ENCODE data around the gene CCDC107.
A peak's percentile ranks its signal among the peaks of the same experiment; 100 is the strongest.

CCDC107 gene

GRCh38 chr9:35662437-35662836 lies 4.3 kb downstream of the CCDC107 start (continued):
- TF ChIP-seq, protein P1, sequence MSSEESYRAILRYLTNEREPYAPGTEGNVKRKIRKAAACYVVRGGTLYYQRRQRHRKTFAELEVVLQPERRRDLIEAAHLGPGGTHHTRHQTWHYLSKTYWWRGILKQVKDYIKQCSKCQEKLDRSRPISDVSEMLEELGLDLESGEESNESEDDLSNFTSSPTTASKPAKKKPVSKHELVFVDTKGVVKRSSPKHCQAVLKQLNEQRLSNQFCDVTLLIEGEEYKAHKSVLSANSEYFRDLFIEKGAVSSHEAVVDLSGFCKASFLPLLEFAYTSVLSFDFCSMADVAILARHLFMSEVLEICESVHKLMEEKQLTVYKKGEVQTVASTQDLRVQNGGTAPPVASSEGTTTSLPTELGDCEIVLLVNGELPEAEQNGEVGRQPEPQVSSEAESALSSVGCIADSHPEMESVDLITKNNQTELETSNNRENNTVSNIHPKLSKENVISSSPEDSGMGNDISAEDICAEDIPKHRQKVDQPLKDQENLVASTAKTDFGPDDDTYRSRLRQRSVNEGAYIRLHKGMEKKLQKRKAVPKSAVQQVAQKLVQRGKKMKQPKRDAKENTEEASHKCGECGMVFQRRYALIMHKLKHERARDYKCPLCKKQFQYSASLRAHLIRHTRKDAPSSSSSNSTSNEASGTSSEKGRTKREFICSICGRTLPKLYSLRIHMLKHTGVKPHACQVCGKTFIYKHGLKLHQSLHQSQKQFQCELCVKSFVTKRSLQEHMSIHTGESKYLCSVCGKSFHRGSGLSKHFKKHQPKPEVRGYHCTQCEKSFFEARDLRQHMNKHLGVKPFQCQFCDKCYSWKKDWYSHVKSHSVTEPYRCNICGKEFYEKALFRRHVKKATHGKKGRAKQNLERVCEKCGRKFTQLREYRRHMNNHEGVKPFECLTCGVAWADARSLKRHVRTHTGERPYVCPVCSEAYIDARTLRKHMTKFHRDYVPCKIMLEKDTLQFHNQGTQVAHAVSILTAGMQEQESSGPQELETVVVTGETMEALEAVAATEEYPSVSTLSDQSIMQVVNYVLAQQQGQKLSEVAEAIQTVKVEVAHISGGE (tag by site-specific recombination; conservative IDR thresholded peaks at IDR 0.05; ENCODE audit: low read depth), result no peak
- TF ChIP-seq ZBTB10 (tag by site-specific recombination; IDR thresholded peaks at IDR 0.05), result no peak
- no peak for TF ChIP-seq ZNF548 (tag by site-specific recombination; IDR thresholded peaks at IDR 0.05)
- TF ChIP-seq HOXD13 (CRISPR knock-in tag; IDR thresholded peaks at IDR 0.05; ENCODE audit: borderline replicate concordance), result no peak
- no peak for TF ChIP-seq PRDM1 (tag by site-specific recombination; IDR thresholded peaks at IDR 0.05)
- no peak for TF ChIP-seq PBX3 (CRISPR knock-in tag; IDR thresholded peaks at IDR 0.05)
- no peak for TF ChIP-seq ZNF280C (tag by site-specific recombination; IDR thresholded peaks at IDR 0.05)

DNA sequence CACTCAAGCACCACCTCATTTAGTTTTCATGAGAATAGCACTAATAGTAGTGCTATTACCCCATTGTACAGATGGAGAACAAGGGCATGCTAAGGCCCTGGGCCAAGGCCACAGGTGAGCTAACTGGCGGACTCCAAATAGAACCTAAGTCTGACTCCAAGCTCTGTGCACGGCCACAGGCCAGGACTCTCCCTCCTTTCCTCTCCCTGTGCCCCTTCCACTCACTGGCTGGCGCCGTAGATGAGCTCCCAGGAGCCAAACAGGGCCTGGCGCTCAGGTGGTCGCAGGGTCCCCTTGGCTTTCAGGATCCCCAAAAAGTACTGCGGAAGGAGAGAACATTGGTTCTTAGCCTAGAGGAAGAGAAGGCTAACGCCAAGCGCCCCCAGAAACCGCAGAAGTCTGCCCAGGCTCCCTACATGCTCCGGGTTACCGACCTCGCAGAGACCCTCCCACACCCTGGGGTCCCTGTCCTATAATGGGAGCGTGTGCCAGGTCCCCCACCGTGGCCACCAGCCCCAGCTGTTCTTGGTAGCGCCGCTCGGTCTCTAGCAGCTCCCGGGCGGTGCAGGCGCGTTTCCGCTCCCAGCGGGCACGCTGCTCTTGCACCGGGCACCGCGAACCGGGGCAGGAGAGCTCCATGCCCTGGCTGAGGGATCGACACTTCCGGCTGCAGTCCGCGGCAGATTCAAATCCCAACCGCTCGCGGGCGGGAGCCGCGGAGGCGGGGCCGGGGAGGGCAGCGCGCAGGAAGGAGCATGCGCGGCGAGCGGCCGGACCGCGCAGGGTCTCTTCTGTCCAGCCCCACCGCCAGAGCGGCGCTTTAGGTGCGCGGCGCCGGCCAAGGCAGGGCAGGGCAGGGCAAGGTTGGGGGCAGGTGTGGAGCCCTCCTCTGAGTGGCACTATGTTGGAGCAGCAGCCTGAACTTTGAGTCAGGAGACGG lies 6.7 kb downstream of the CCDC107 start, which contains the start of gene ARHGEF39:
TSS of gene ARHGEF39 (minus strand) at position 665 of the 940 bp plus-strand sequence. CDS start at position 639, 26 bp downstream.
- CTCF ChIA-PET, result interaction anchor here (0.5 to 14.5 kb wide), 15 partner anchors 9 to 1209 kb away, joined by 3 to 157 read pairs (median 5); partner anchors contain the start of genes CREB3 and TPM2
- H3K4me3 ChIP-seq (ENCODE audit: low read depth, low read length), result peak within 1 kb of the TSS; percentile 75
- no peaks in the 10 kb centered on the region for H3K4me1 ChIP-seq (ENCODE audit: control insufficient read depth, insufficient read depth, low read length)
- peak within 1 kb of the TSS; percentile 64; the same call in 1 of the 2 replicates for H3K27ac ChIP-seq (ENCODE audit: extremely low read depth, low read depth, low read length)
- H3K36me3 ChIP-seq (ENCODE audit: control insufficient read depth in 2 of 2, insufficient read depth in 1 of 2, low read length in 2 of 2), result peaks cover 5 to 40% of the 10 kb centered on the region in 2 experiments
- POLR2A ChIA-PET, result interaction anchor here (0.6 to 2.9 kb wide), 14 partner anchors 13 to 149 kb away, joined by 3 to 25 read pairs (median 5); partner anchors contain the start of genes CREB3, TLN1 and TPM2
- H3K9me3 ChIP-seq (ENCODE audit: control insufficient read depth, insufficient read depth, low read depth, low read length), result no peaks in the 10 kb centered on the region
- TF ChIP-seq ZBTB49 (tag by site-specific recombination; IDR thresholded peaks at IDR 0.05; ENCODE audit: low read depth) (no peak), ZNF704 (tag by site-specific recombination; IDR thresholded peaks at IDR 0.05) (no peak), ZNF302 (tag by site-specific recombination; IDR thresholded peaks at IDR 0.05; ENCODE audit: low read depth) (no peak), ZIC2 (tag by site-specific recombination; IDR thresholded peaks at IDR 0.05) (peak; percentile 64), PBX3 (CRISPR knock-in tag; IDR thresholded peaks at IDR 0.05) (peak; percentile 86; the same call in 1 of the 2 replicates), ZNF777 (tag by site-specific recombination; IDR thresholded peaks at IDR 0.05; ENCODE audit: borderline replicate concordance) (no peak), ZNF76 (tag by site-specific recombination; IDR thresholded peaks at IDR 0.05; ENCODE audit: borderline replicate concordance, low read depth) (peak; percentile 72; the same call in 1 of the 2 replicates), ZNF791 (tag by site-specific recombination; IDR thresholded peaks at IDR 0.05) (no peak), ZNF514 (tag by site-specific recombination; IDR thresholded peaks at IDR 0.05) (no peak)
- TF ChIP-seq, protein P2, sequence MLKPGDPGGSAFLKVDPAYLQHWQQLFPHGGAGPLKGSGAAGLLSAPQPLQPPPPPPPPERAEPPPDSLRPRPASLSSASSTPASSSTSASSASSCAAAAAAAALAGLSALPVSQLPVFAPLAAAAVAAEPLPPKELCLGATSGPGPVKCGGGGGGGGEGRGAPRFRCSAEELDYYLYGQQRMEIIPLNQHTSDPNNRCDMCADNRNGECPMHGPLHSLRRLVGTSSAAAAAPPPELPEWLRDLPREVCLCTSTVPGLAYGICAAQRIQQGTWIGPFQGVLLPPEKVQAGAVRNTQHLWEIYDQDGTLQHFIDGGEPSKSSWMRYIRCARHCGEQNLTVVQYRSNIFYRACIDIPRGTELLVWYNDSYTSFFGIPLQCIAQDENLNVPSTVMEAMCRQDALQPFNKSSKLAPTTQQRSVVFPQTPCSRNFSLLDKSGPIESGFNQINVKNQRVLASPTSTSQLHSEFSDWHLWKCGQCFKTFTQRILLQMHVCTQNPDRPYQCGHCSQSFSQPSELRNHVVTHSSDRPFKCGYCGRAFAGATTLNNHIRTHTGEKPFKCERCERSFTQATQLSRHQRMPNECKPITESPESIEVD (tag by site-specific recombination; IDR thresholded peaks at IDR 0.05), result no peak

Data from HEK293 (cell line).